GM12875 (cell line): ENCODE measurements around the gene SLC30A2.

Experiments used
- H3K4me3 ChIP-seq: one replicate; pipeline ENCODE4 v1.5.1; 2011; ENCODE audit warnings: low read depth, low read length, control low read depth
- CTCF ChIP-seq: IDR thresholded peaks from 2 replicates; pipeline ENCODE4 v1.5.1; 2011; ENCODE audit warnings: low read depth, mild to moderate bottlenecking, control low read depth, inconsistent platforms, low read length, moderate library complexity, borderline replicate concordance; ENCODE audit not compliant: insufficient read depth

SLC30A2 gene

GRCh38 chr1:26005434-26006105 is 40.3 kb downstream of the SLC30A2 start:
- no peak for TF ChIP-seq CTCF

GRCh38 chr1:26003756-26004155 is 42.2 kb downstream of the SLC30A2 start:
- TF ChIP-seq CTCF, result no peak
- H3K4me3 ChIP-seq, result no peak overlapping the region

More at GRCh38 chr1:26005434-26006105, 40.3 kb downstream of the SLC30A2 start:
- no peak overlapping the region for H3K4me3 ChIP-seq

DNA sequence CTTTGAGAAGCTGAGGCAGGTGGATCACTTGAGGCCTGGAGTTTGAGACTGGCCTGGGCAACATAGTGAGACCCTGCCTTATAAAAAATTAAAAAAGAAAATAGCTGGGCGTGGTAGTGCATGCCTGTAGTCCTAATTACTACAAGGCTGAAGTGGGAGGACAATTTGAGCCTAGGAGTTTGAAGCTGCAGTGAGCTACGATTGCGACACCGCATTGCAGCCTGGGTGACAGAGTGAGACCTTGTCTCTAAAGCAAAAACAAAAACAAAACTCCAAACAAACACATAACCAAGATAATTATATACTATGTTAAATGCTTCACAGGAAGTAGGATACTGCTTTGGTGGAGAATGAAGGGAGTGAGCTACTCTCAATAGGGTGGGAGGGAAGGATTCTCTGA is 42.7 kb downstream of the SLC30A2 start:
- no peak for TF ChIP-seq CTCF
- no peak overlapping the region for H3K4me3 ChIP-seq

DNA sequence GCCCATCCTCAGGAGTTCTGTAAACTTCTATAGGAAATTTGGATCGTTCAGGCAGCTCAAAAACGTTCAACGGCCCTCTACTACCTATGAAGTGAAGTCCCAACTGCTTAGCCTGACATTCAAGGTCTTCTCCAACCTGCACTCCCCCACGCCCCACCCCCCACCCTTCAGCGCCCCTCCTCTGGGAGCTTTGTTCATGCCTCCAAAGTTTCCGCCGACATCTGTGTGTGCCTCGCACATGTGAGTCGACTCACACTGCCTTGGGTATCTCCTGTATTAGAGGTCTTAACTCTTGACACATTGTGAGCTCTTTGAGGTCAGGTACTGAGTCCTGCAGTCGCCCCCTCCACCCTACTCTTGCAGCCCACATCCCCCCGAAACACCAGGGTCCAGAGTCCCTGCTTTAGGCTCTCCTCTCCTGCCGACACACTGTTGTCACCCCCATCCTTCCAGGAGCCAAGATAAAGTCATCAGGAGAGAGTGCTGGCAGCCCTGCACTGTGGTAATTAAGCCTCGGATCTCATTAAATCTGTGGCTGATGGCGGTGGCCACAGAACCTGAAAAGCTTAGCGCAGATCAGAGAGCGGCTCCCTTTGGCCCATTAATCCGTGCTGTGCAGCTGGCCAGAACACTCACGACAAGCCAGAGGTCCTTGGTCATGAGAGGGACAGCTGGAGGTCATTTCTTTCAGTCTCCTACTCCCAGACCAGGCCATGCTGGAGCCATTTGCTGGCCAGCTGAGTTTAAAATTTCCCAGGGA is 46.7 kb downstream of the SLC30A2 start:
- TF ChIP-seq CTCF, result no peak
- no peak overlapping the region for H3K4me3 ChIP-seq

- H3K4me3 ChIP-seq, result peak within 1 kb of the TSS; percentile 59
- peak; percentile 96 for TF ChIP-seq CTCF
These were observed 47.8 kb downstream of the SLC30A2 start, which contains the start of gene PAFAH2 for GRCh38 chr1:25997828-25998761. TSS of gene PAFAH2 (minus strand) at chr1:25998063. CDS start at chr1:25990816, 7,247 bp downstream.

- H3K4me3 ChIP-seq, result peak overlapping the region; percentile 59
- TF ChIP-seq CTCF, result no peak
These were observed 48.7 kb downstream of the SLC30A2 start for GRCh38 chr1:25996966-25997827.
